Kidney glomerular epithelial cell (primary cell): Measurements from ENCODE around the gene FOXD4L4.
"Not testable (repeated sequence)": the region's sequence is repeated elsewhere in the genome, so short reads cannot be mapped to it uniquely, and the experiment has no call there.

Experiments used
- DNase-seq: peaks from one replicate; lab custom pipeline; 2025; lab: John Stamatoyannopoulos, UW

FOXD4L4 gene

GRCh38 chr9:65737096-65737564 is at the start of gene FOXD4L4:
FOXD4L4 (plus strand) TSS chr9:65737146; CDS start chr9:65737146, 0 bp downstream.
- not testable (repeated sequence) for DNase-seq

GRCh38 chr9:65703550-65703949 is 33.4 kb upstream of the FOXD4L4 start:
- not testable (repeated sequence) for DNase-seq

- DNase-seq = not testable (repeated sequence)
These were observed 22.5 kb upstream of the FOXD4L4 start for GRCh38 chr9:65714445-65714844.

GRCh38 chr9:65738133-65738532 is 1.2 kb downstream of the FOXD4L4 start:
- DNase-seq = not testable (repeated sequence)
